ENCODE results near the gene LYPD6B.

The LYPD6B gene

DNA sequence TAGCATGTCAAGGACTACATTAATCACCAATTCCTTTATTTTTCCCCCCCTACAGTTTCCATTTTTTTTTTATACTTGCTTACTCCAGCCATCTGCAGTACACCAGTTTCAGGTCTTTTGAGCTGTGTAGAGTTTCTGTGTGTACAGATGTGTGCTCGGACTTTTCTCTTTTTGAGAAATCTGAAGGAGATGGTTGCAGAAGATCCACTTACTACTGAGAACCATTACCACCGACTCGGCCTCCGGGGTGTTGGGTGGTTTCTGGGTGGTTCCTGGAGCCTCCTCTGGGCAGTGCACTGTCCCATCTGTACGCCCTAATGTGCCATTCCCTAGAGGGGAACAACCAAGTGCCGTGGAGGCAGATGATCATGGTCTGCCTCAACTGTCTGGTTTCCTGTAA, 15.4 kb upstream of the LYPD6B start:
- H3K4me2 ChIP-seq: no peak overlapping the region
- no peak overlapping the region for H2AFZ ChIP-seq (ENCODE audit: low read depth)

DNA sequence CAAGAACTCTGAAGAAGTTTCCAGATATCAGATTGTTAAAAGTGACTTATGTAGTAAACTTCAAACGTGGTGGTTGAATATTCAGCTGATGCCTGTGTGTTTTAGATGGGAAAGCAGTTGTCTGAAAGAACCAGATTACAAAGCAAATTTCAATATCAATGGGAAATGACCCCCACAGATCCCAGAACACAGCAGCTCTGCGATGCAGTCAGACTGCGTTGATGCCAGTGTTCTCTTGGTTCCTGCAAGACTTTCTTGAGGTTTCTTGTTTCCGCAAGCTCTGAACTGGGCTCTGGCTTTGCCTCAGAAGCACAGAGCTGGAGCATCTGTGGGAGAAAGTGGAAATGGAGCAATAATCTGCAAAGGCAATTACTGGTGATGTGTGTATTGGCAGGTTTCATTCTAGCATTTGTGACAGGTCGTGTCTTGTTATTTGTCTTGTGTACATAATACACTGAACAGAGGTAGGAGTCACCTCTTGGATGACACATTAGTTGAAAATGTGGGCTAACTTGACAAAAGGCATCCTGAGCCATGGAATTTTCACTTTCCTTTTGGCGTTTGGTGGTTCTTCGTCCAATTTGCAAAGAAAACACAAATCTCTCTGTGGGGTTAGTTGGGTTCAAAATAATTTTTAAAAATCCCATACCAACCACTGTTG, 10.8 kb upstream of the LYPD6B start:
- H3K4me1 ChIP-seq (ENCODE audit: low read depth, poor library complexity, severe bottlenecking): no peaks in the 10 kb centered on the region
- H3K36me3 ChIP-seq (ENCODE audit: insufficient read depth): no peaks in the 10 kb centered on the region
- H3K79me2 ChIP-seq (ENCODE audit: insufficient read depth, low read depth): no peaks in the 10 kb centered on the region
- H3K4me2 ChIP-seq: no peak overlapping the region
- no peak overlapping the region for H3K27ac ChIP-seq
- H2AFZ ChIP-seq (ENCODE audit: low read depth): no peak overlapping the region
- no peaks in the 10 kb centered on the region for H4K20me1 ChIP-seq (ENCODE audit: insufficient read depth)
- TF ChIP-seq, protein P1, sequence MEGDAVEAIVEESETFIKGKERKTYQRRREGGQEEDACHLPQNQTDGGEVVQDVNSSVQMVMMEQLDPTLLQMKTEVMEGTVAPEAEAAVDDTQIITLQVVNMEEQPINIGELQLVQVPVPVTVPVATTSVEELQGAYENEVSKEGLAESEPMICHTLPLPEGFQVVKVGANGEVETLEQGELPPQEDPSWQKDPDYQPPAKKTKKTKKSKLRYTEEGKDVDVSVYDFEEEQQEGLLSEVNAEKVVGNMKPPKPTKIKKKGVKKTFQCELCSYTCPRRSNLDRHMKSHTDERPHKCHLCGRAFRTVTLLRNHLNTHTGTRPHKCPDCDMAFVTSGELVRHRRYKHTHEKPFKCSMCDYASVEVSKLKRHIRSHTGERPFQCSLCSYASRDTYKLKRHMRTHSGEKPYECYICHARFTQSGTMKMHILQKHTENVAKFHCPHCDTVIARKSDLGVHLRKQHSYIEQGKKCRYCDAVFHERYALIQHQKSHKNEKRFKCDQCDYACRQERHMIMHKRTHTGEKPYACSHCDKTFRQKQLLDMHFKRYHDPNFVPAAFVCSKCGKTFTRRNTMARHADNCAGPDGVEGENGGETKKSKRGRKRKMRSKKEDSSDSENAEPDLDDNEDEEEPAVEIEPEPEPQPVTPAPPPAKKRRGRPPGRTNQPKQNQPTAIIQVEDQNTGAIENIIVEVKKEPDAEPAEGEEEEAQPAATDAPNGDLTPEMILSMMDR (conservative IDR thresholded peaks at IDR 0.05; ENCODE audit: low read depth, low read length): no peak
- no peaks in the 10 kb centered on the region for H3K27me3 ChIP-seq (ENCODE audit: insufficient read depth, low read depth)
- H3K9ac ChIP-seq: no peak overlapping the region
- no peak overlapping the region for H3K4me3 ChIP-seq (IDR thresholded peaks at IDR 0.05; ENCODE audit: insufficient read depth, low read depth, low read length)

More for the DNA sequence above, 15.4 kb upstream of the LYPD6B start:
- Histone ChIP-seq H3K79me2 (ENCODE audit: insufficient read depth, low read depth) (no peaks in the 10 kb centered on the region), H3K36me3 (ENCODE audit: insufficient read depth) (no peaks in the 10 kb centered on the region), H3K4me3 (IDR thresholded peaks at IDR 0.05; ENCODE audit: insufficient read depth, low read depth, low read length) (no peak overlapping the region), H3K27ac (no peak overlapping the region), H3K9ac (no peak overlapping the region), H3K27me3 (ENCODE audit: insufficient read depth, low read depth) (no peaks in the 10 kb centered on the region), H3K4me1 (ENCODE audit: low read depth, poor library complexity, severe bottlenecking) (no peaks in the 10 kb centered on the region), H4K20me1 (ENCODE audit: insufficient read depth) (no peaks in the 10 kb centered on the region)
- TF ChIP-seq, protein P1 (conservative IDR thresholded peaks at IDR 0.05; ENCODE audit: low read depth, low read length): no peak

DNA sequence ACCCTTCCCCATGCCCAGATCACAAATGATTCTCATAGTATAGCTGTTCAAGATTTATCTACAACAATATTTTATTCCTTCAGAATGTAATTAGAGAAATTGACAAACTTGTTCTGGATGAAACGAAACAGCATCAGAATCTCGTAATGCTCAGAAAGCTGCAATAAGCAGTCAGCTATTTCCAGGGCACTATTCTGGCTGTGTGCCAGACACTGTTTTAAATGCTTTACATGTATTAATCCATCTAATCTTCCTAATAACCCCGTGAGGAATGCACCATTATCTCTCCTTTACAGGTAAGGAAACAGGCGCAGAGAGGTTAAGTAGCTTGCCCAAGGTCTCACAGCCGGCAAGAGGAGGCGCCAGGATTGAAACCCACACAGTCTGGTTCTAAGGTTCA, 10.1 kb upstream of the LYPD6B start:
- TF ChIP-seq, protein P1 (conservative IDR thresholded peaks at IDR 0.05; ENCODE audit: low read depth, low read length): no peak
- no peaks in the 10 kb centered on the region for H3K4me1 ChIP-seq (ENCODE audit: low read depth, poor library complexity, severe bottlenecking)
- H4K20me1 ChIP-seq (ENCODE audit: insufficient read depth): no peaks in the 10 kb centered on the region
- H3K9ac ChIP-seq: no peak overlapping the region
- H3K79me2 ChIP-seq (ENCODE audit: insufficient read depth, low read depth): no peaks in the 10 kb centered on the region
- H2AFZ ChIP-seq (ENCODE audit: low read depth): no peak overlapping the region
- no peak overlapping the region for H3K4me2 ChIP-seq
- H3K36me3 ChIP-seq (ENCODE audit: insufficient read depth): no peaks in the 10 kb centered on the region
- no peak overlapping the region for H3K27ac ChIP-seq
- H3K4me3 ChIP-seq (IDR thresholded peaks at IDR 0.05; ENCODE audit: insufficient read depth, low read depth, low read length): no peak overlapping the region
- H3K27me3 ChIP-seq (ENCODE audit: insufficient read depth, low read depth): no peaks in the 10 kb centered on the region

DNA sequence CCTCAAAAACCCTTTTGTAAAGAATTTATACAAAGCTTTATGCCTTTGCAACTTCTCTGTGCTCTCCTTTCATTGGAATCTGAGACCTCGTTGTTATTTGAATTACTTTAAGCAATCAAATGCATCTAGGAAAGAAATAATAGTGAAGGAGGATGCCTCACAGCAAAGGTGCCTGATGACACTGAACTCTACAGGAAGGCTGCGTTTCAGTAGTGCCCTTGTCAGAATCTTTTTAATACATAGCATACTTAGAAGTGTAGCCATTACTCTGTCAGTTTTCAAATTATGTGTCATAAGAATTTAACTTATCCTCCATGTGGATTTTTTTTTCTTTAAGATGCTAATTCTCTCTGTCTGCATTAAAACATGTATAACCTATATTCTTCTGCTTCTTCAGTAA, 9.6 kb upstream of the LYPD6B start:
- Histone ChIP-seq H3K4me2 (no peak overlapping the region), H3K9ac (no peak overlapping the region), H4K20me1 (ENCODE audit: insufficient read depth) (no peaks in the 10 kb centered on the region), H3K4me3 (IDR thresholded peaks at IDR 0.05; ENCODE audit: insufficient read depth, low read depth, low read length) (no peak overlapping the region), H3K4me1 (ENCODE audit: low read depth, poor library complexity, severe bottlenecking) (no peaks in the 10 kb centered on the region), H2AFZ (ENCODE audit: low read depth) (no peak overlapping the region), H3K79me2 (ENCODE audit: insufficient read depth, low read depth) (no peaks in the 10 kb centered on the region), H3K27me3 (ENCODE audit: insufficient read depth, low read depth) (no peaks in the 10 kb centered on the region), H3K36me3 (ENCODE audit: insufficient read depth) (no peaks in the 10 kb centered on the region), H3K27ac (no peak overlapping the region)
- TF ChIP-seq, protein P1 (conservative IDR thresholded peaks at IDR 0.05; ENCODE audit: low read depth, low read length): no peak

Measured in KMS-11 (cell line).